ENCODE results near the gene PLCB4.

The PLCB4 gene

GRCh38 chr20:9122571-9122970 is 53.7 kb downstream of the PLCB4 start:
- Histone ChIP-seq H3K4me3 (ENCODE audit: low read depth, low read length) (no peak overlapping the region), H3K36me3 (ENCODE audit: control insufficient read depth, insufficient read depth, low read length) (no peaks in the 10 kb centered on the region), H3K27ac (ENCODE audit: low read depth, low read length) (no peak overlapping the region), H3K9me3 (ENCODE audit: control insufficient read depth, insufficient read depth, low read length) (no peaks in the 10 kb centered on the region), H3K27me3 (ENCODE audit: control insufficient read depth, insufficient read depth, low read length) (no peaks in the 10 kb centered on the region), H3K4me1 (ENCODE audit: control insufficient read depth, insufficient read depth, low read length) (no peaks in the 10 kb centered on the region), H3K9ac (ENCODE audit: low read depth, low read length) (no peak overlapping the region)

GRCh38 chr20:9126527-9126926 is 57.6 kb downstream of the PLCB4 start:
- Histone ChIP-seq H3K4me1 (ENCODE audit: control insufficient read depth, insufficient read depth, low read length) (no peaks in the 10 kb centered on the region), H3K36me3 (ENCODE audit: control insufficient read depth, insufficient read depth, low read length) (no peaks in the 10 kb centered on the region), H3K27me3 (ENCODE audit: control insufficient read depth, insufficient read depth, low read length) (no peaks in the 10 kb centered on the region), H3K9ac (ENCODE audit: low read depth, low read length) (no peak overlapping the region), H3K9me3 (ENCODE audit: control insufficient read depth, insufficient read depth, low read length) (peaks cover 3% of the 10 kb centered on the region; the same call in 1 of the 2 replicates), H3K4me3 (ENCODE audit: low read depth, low read length) (no peak overlapping the region), H3K27ac (ENCODE audit: low read depth, low read length) (no peak overlapping the region)

- peaks cover 5% of the 10 kb centered on the region; the same call in 1 of the 2 replicates for H3K9me3 ChIP-seq (ENCODE audit: control insufficient read depth, insufficient read depth, low read length)
- H3K27ac ChIP-seq (ENCODE audit: low read depth, low read length), result no peak overlapping the region
- no peaks in the 10 kb centered on the region for H3K27me3 ChIP-seq (ENCODE audit: control insufficient read depth, insufficient read depth, low read length)
- no peak overlapping the region for H3K4me3 ChIP-seq (ENCODE audit: low read depth, low read length)
- H3K4me1 ChIP-seq (ENCODE audit: control insufficient read depth, insufficient read depth, low read length), result no peaks in the 10 kb centered on the region
- no peaks in the 10 kb centered on the region for H3K36me3 ChIP-seq (ENCODE audit: control insufficient read depth, insufficient read depth, low read length)
- H3K9ac ChIP-seq (ENCODE audit: low read depth, low read length), result no peak overlapping the region
Measured at GRCh38 chr20:9128568-9128967, 59.7 kb downstream of the PLCB4 start.

GRCh38 chr20:9129756-9130155 is 60.9 kb downstream of the PLCB4 start:
- no peaks in the 10 kb centered on the region for H3K4me1 ChIP-seq (ENCODE audit: control insufficient read depth, insufficient read depth, low read length)
- no peak overlapping the region for H3K27ac ChIP-seq (ENCODE audit: low read depth, low read length)
- no peak overlapping the region for H3K4me3 ChIP-seq (ENCODE audit: low read depth, low read length)
- no peaks in the 10 kb centered on the region for H3K27me3 ChIP-seq (ENCODE audit: control insufficient read depth, insufficient read depth, low read length)
- H3K9me3 ChIP-seq (ENCODE audit: control insufficient read depth, insufficient read depth, low read length), result peaks cover 5% of the 10 kb centered on the region; the same call in 1 of the 2 replicates
- no peaks in the 10 kb centered on the region for H3K36me3 ChIP-seq (ENCODE audit: control insufficient read depth, insufficient read depth, low read length)
- H3K9ac ChIP-seq (ENCODE audit: low read depth, low read length), result no peak overlapping the region

DNA sequence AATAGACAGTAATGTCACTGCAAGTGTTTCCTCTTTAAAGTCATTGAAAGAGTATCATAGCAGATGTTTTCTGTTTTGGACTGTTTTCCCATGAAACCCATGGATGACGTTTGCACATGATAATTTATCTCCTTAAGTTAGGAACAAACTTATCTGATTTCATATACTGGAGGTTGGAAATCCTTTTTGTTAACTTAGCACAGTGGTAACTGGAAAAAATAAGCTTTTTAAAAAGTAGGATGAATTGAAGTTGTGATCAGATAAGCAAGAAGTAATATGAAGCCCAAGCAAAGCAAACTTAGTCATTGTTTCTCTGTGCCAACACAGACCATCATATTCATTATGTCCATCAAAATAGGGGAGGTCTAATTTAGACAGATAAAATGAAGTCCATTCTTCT is 61.6 kb downstream of the PLCB4 start:
- Histone ChIP-seq H3K9ac (ENCODE audit: low read depth, low read length) (no peak overlapping the region), H3K27me3 (ENCODE audit: control insufficient read depth, insufficient read depth, low read length) (no peaks in the 10 kb centered on the region), H3K4me1 (ENCODE audit: control insufficient read depth, insufficient read depth, low read length) (no peaks in the 10 kb centered on the region), H3K4me3 (ENCODE audit: low read depth, low read length) (no peak overlapping the region), H3K9me3 (ENCODE audit: control insufficient read depth, insufficient read depth, low read length) (peaks cover 5% of the 10 kb centered on the region; the same call in 1 of the 2 replicates), H3K27ac (ENCODE audit: low read depth, low read length) (no peak overlapping the region), H3K36me3 (ENCODE audit: control insufficient read depth, insufficient read depth, low read length) (no peaks in the 10 kb centered on the region)

GRCh38 chr20:9131841-9132240 is 63.0 kb downstream of the PLCB4 start:
- H3K4me3 ChIP-seq (ENCODE audit: low read depth, low read length), result no peak overlapping the region
- H3K27me3 ChIP-seq (ENCODE audit: control insufficient read depth, insufficient read depth, low read length), result no peaks in the 10 kb centered on the region
- no peaks in the 10 kb centered on the region for H3K36me3 ChIP-seq (ENCODE audit: control insufficient read depth, insufficient read depth, low read length)
- H3K9ac ChIP-seq (ENCODE audit: low read depth, low read length), result no peak overlapping the region
- H3K9me3 ChIP-seq (ENCODE audit: control insufficient read depth, insufficient read depth, low read length), result peaks cover 5% of the 10 kb centered on the region; the same call in 1 of the 2 replicates
- no peak overlapping the region for H3K27ac ChIP-seq (ENCODE audit: low read depth, low read length)
- H3K4me1 ChIP-seq (ENCODE audit: control insufficient read depth, insufficient read depth, low read length), result no peaks in the 10 kb centered on the region

- H3K36me3 ChIP-seq (ENCODE audit: control insufficient read depth, insufficient read depth, low read length), result no peaks in the 10 kb centered on the region
- no peak overlapping the region for H3K9ac ChIP-seq (ENCODE audit: low read depth, low read length)
- no peaks in the 10 kb centered on the region for H3K4me1 ChIP-seq (ENCODE audit: control insufficient read depth, insufficient read depth, low read length)
- no peak overlapping the region for H3K4me3 ChIP-seq (ENCODE audit: low read depth, low read length)
- H3K27me3 ChIP-seq (ENCODE audit: control insufficient read depth, insufficient read depth, low read length), result no peaks in the 10 kb centered on the region
- peaks cover 5% of the 10 kb centered on the region; the same call in 1 of the 2 replicates for H3K9me3 ChIP-seq (ENCODE audit: control insufficient read depth, insufficient read depth, low read length)
- no peak overlapping the region for H3K27ac ChIP-seq (ENCODE audit: low read depth, low read length)
Measured at GRCh38 chr20:9134346-9134745, 65.5 kb downstream of the PLCB4 start.

- no peaks in the 10 kb centered on the region for H3K4me1 ChIP-seq (ENCODE audit: control insufficient read depth, insufficient read depth, low read length)
- peaks cover 5% of the 10 kb centered on the region; the same call in 1 of the 2 replicates for H3K9me3 ChIP-seq (ENCODE audit: control insufficient read depth, insufficient read depth, low read length)
- no peak overlapping the region for H3K4me3 ChIP-seq (ENCODE audit: low read depth, low read length)
- H3K27me3 ChIP-seq (ENCODE audit: control insufficient read depth, insufficient read depth, low read length), result no peaks in the 10 kb centered on the region
- no peak overlapping the region for H3K9ac ChIP-seq (ENCODE audit: low read depth, low read length)
- H3K27ac ChIP-seq (ENCODE audit: low read depth, low read length), result no peak overlapping the region
- H3K36me3 ChIP-seq (ENCODE audit: control insufficient read depth, insufficient read depth, low read length), result no peaks in the 10 kb centered on the region
Measured at GRCh38 chr20:9136114-9136513, 67.2 kb downstream of the PLCB4 start.

DNA sequence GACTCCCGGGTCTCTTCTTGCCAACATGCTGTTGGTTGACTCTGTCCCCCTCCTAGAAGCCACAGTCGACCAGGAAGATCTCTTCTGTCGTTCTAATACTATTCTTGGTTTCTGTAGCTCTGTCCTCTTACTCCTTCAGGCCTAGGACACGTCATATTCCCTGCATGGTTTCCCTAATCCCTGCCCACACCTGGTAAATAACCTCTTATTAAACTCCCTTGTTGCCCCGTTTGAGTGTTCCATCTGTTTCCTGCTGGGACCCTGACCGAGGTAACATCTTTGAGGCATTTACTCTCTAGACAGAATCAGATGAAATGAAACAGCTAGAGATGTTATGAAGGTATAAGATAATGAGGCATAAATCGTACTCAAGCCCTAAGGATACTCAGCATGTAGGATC is 68.1 kb downstream of the PLCB4 start:
- no peaks in the 10 kb centered on the region for H3K9me3 ChIP-seq (ENCODE audit: control insufficient read depth, insufficient read depth, low read length)
- no peaks in the 10 kb centered on the region for H3K4me1 ChIP-seq (ENCODE audit: control insufficient read depth, insufficient read depth, low read length)
- no peak overlapping the region for H3K4me3 ChIP-seq (ENCODE audit: low read depth, low read length)
- H3K9ac ChIP-seq (ENCODE audit: low read depth, low read length), result no peak overlapping the region
- H3K27me3 ChIP-seq (ENCODE audit: control insufficient read depth, insufficient read depth, low read length), result no peaks in the 10 kb centered on the region
- no peaks in the 10 kb centered on the region for H3K36me3 ChIP-seq (ENCODE audit: control insufficient read depth, insufficient read depth, low read length)
- H3K27ac ChIP-seq (ENCODE audit: low read depth, low read length), result no peak overlapping the region

DNA sequence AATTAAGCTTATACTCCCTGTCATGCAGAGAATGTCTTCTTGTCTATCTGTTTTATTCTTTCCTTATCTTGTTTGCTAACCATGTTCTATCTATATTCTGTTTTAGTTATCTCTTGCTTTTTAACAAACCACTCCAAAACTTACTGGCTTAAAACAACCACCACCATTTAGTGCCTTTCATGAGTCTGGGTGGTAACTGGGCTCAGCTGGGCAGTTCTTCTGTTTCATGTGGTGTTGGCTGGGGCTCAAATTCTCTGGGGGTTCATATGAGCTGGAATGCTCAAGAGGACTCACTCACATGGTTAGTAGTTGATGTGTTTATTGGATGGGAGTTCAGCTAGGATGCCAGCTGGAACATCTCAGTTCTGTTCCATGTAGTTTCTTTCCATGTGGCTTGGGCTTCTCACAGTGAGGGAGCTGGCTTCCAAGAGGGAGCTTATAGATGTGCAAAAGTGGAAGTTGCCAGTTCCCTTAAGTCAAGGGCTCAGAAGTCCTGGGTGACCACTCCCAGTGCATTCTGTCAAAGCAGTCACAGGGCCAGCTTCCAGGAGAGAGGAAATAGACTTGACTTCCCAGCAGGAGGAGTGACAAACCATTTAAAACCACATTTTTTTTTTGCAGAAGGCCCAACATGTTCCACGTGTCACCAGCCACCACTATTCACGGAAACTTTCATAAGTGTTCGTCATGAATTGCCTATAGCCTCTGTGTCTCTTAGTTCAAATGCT is 70.4 kb downstream of the PLCB4 start:
- Histone ChIP-seq H3K27ac (ENCODE audit: low read depth, low read length) (no peak overlapping the region), H3K4me1 (ENCODE audit: control insufficient read depth, insufficient read depth, low read length) (no peaks in the 10 kb centered on the region), H3K9me3 (ENCODE audit: control insufficient read depth, insufficient read depth, low read length) (no peaks in the 10 kb centered on the region), H3K36me3 (ENCODE audit: control insufficient read depth, insufficient read depth, low read length) (no peaks in the 10 kb centered on the region), H3K4me3 (ENCODE audit: low read depth, low read length) (no peak overlapping the region), H3K9ac (ENCODE audit: low read depth, low read length) (no peak overlapping the region), H3K27me3 (ENCODE audit: control insufficient read depth, insufficient read depth, low read length) (no peaks in the 10 kb centered on the region)

DNA sequence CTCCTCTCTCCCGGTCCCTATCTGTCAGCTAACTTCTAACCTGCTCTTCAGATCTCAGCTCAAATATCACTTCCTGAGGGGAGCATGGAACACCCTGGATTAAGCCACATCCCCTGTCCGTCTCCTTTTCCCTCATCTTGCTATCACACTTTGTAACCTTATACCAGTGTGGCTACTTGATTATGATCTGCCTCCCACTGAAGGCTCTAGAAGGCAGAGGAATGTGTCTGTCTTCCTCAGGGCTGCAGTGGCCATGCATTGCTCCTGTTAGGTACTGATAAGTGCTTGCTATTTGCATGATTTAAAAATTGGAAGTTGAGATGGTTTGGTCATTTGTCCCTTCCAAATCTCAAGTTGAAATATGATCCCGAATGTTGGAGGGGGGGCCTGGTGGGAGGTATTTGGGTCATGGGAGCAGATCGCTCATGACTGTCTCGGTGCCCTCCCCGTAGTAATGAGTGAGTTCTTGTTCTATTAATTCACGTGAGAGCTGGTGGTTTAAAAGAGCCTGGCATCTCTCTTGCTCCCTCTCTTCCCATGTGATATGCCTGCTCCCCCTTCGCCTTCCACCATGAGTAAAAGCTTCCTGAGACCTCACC is 71.4 kb downstream of the PLCB4 start:
- no peaks in the 10 kb centered on the region for H3K27me3 ChIP-seq (ENCODE audit: control insufficient read depth, insufficient read depth, low read length)
- H3K9ac ChIP-seq (ENCODE audit: low read depth, low read length), result no peak overlapping the region
- no peak overlapping the region for H3K4me3 ChIP-seq (ENCODE audit: low read depth, low read length)
- no peaks in the 10 kb centered on the region for H3K36me3 ChIP-seq (ENCODE audit: control insufficient read depth, insufficient read depth, low read length)
- H3K27ac ChIP-seq (ENCODE audit: low read depth, low read length), result no peak overlapping the region
- no peaks in the 10 kb centered on the region for H3K9me3 ChIP-seq (ENCODE audit: control insufficient read depth, insufficient read depth, low read length)
- H3K4me1 ChIP-seq (ENCODE audit: control insufficient read depth, insufficient read depth, low read length), result no peaks in the 10 kb centered on the region

Measured in HUES48 (cell line).